DMS 273 (cell line): Measurements from ENCODE around the gene OXER1.

Experiments used
- DNase-seq: peaks from one replicate; lab custom pipeline; 2025; ENCODE audit not compliant: unreplicated experiment; lab: John Stamatoyannopoulos, UW

Gene OXER1

GRCh38 chr2:42794271-42795046 lies 30.5 kb upstream of the OXER1 start:
- no peak for DNase-seq

DNA sequence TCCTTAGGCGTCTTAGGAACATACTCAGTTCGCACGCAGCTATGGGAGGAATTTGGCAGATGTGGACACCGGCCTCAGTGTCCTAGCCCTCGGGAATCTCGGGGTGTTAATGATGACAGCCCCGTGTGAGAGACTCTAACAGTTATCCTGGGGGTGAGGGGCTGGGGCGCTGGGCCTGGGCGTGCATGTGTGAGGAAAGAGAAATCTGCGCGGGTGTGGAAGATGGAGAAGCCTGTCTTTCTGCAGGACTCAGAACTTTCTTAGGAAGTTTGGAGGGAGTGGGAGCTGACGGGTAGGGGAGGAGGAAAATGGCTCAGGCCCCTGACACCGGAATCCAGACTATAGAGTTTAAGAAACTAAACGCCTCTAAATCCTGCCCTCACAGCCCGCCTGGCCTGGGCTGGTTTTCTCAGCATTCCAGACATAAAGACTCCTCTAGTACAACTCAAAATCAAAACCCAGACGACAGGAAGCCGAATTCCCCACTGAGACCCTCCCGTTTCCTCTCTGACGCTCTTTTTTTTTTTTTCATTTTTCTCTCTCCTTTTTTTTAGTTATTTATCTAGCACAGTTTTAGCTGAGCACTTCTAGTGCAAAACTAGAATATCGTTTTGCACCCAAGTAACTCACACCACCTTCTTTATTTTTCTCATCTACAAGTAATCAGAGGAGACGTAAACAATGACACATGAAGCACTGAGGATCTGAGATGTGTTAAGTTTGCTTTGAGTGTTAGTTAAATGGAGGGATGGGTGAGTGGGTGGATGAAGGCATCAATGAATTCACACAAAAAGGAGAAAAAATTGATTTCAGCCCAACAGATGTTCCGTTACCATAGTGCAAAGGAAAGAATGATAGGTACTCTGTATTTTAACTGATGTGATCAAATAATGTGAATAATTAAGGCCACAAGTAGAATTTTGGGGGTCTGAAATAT lies 29.7 kb upstream of the OXER1 start:
- no peak for DNase-seq

DNA sequence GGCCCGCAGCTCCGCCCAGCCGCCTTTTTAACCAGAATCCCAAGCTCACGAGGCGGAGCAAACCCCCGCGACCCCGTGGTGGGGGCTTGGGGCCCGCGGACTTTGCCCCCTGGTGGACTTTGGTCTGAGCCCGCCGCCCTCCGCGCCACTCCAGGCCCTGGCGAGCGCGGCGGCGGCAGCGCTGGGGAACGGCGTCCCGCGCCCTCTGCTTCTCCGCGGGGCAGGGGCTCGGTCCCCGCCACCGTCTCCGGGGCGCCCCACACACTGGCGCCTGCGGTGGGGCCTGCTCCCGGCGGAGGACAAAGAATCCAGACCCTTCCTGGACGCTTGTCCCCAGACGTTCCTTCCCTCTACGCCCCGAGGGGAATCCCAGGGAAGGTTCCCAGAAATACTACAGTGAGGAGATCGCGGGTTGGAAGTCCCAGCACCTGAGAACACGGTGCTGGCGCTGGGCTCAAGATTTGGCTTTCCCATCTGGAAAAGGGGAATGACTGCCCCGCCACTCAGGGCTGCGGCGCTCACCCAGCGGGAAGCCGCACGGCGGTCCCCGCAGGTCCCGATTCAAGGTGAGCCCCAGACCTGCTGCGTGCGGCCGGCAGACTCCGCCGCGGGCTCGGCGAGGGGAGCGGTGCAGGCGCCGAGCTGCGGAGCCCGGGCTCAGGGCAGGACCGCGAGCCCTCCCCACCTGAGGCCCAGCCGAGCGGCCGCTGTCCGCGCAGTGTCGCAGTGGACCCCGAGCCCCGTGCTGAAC lies 28.8 kb upstream of the OXER1 start, which contains the start of gene HAAO:
TSS of gene HAAO (minus strand) at position 1 of the 751 bp plus-strand sequence. CDS start 47 bp downstream, outside the sequence.
- DNase-seq: peak; percentile 36

GRCh38 chr2:42792087-42792582 lies 28.2 kb upstream of the OXER1 start:
- DNase-seq: no peak

- DNase-seq: no peak
Measured at GRCh38 chr2:42791606-42792005, 27.7 kb upstream of the OXER1 start.

GRCh38 chr2:42789751-42790150 lies 25.8 kb upstream of the OXER1 start:
- DNase-seq: no peak

- no peak for DNase-seq
Measured at GRCh38 chr2:42788882-42789281, 24.9 kb upstream of the OXER1 start.

DNA sequence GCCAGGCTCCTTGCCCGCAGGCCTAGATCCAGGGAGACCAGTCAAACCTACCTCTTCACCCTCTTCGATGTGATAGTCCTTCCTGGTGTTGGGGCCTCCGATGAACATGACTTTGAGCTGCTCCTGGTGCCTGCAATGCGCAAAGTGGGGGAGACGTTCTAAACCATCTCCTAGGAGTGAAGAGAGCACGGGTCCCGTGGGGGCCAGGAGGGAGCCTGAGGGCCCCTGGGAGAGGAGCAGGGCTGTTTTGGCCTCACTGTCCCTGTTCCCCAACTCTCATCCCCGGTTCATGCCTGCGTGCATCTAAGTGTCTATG lies 24.5 kb upstream of the OXER1 start:
- DNase-seq: no peak

GRCh38 chr2:42787788-42788477 lies 24.0 kb upstream of the OXER1 start:
- DNase-seq: no peak

GRCh38 chr2:42787424-42787787 lies 23.5 kb upstream of the OXER1 start:
- DNase-seq: no peak

GRCh38 chr2:42786561-42787345 lies 22.8 kb upstream of the OXER1 start:
- DNase-seq: no peak

GRCh38 chr2:42784204-42784880 lies 20.4 kb upstream of the OXER1 start:
- no peak for DNase-seq

- no peak for DNase-seq
Measured at GRCh38 chr2:42783511-42783910, 19.6 kb upstream of the OXER1 start.

DNA sequence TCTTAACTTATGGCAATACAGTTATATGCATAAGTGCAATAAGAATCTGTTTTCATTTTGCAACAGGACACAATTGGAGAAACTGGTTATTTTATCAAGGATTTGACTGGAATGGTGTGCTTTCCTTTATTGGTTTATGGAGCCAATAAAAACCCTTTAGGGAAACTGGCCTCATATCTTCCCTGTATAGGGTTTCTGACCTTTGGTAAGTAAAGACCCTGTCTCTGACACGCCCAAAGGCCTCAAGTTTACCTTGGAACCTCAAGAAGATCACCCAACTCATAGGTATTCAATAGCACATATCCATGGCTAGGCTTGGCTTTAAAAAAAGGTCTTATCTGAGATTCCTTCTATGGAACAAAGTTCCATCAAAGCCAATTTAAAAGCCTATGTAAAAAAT lies 17.2 kb upstream of the OXER1 start:
- no peak for DNase-seq

- no peak for DNase-seq
Measured at GRCh38 chr2:42777883-42778805, 14.2 kb upstream of the OXER1 start.

- no peak for DNase-seq
Measured at GRCh38 chr2:42775810-42776209, 11.9 kb upstream of the OXER1 start.

- DNase-seq: no peak
Measured at GRCh38 chr2:42775186-42775585, 11.3 kb upstream of the OXER1 start.

- no peak for DNase-seq
Measured at GRCh38 chr2:42771546-42772153, 7.7 kb upstream of the OXER1 start.
